ENCODE data around the gene WNT9B. TPM values are rescaled to one million over a fixed set of nuclear protein-coding genes. Genes with fewer than 3 reads are reported as not detected.
"Not testable (repeated sequence)": the region's sequence is repeated elsewhere in the genome, so short reads cannot be mapped to it uniquely, and the experiment has no call there.

WNT9B gene
- total RNA-seq, 1 donor from 2014 or later: not detected

- no peak for DNase-seq
Measured at GRCh38 chr17:46916211-46916610, 64.8 kb downstream of the WNT9B start.

- no peak for DNase-seq
Measured at GRCh38 chr17:46916623-46917022, 65.2 kb downstream of the WNT9B start.

GRCh38 chr17:46917041-46917440 is 65.7 kb downstream of the WNT9B start:
- no peak for DNase-seq

- no peak for DNase-seq
Measured at GRCh38 chr17:46917516-46917915, 66.1 kb downstream of the WNT9B start.

GRCh38 chr17:46921962-46922361 is 70.6 kb downstream of the WNT9B start:
- DNase-seq: not testable (repeated sequence)

GRCh38 chr17:46922487-46922803 is 71.1 kb downstream of the WNT9B start:
- DNase-seq: no peak

GRCh38 chr17:46922804-46923635 is 71.6 kb downstream of the WNT9B start, which contains the start of gene GOSR2:
GOSR2 (plus strand) TSS chr17:46923160; CDS start chr17:46923193, 33 bp downstream.
- DNase-seq: peak; percentile 92

- DNase-seq: no peak
Measured at GRCh38 chr17:46925185-46925868, 73.9 kb downstream of the WNT9B start.

- DNase-seq: no peak
Measured at GRCh38 chr17:46928467-46929261, 77.3 kb downstream of the WNT9B start.

- DNase-seq: no peak
Measured at GRCh38 chr17:46929413-46929812, 78.0 kb downstream of the WNT9B start.

GRCh38 chr17:46930051-46930450 is 78.7 kb downstream of the WNT9B start:
- DNase-seq: no peak

- no peak for DNase-seq
Measured at GRCh38 chr17:46931596-46931995, 80.2 kb downstream of the WNT9B start.

- DNase-seq: no peak
Measured at GRCh38 chr17:46935658-46936266, 84.4 kb downstream of the WNT9B start.

Small RNAs within 50 kb of the gene (small RNA-seq; reads per million reads assigned to genes)
- not detected for gene RNU6ATAC3P (ENCODE audit: low replicate concordance)

Other genes with a start within 250 kb of the WNT9B start
- gene WNT3, start 32.9 kb upstream of the WNT9B start, total RNA-seq: 10.5 TPM
- gene GOSR2, start 71.6 kb downstream of the WNT9B start, total RNA-seq: 38.1 TPM
- gene RPRML, start 127.7 kb downstream of the WNT9B start, total RNA-seq: not detected